Aorta (tissue), 5 donors: ENCODE results near the gene GLIPR1L2. TPM values are rescaled to one million over a fixed set of nuclear protein-coding genes. Genes with fewer than 3 reads are reported as not detected.
"Not testable (repeated sequence)": the region's sequence is repeated elsewhere in the genome, so short reads cannot be mapped to it uniquely, and the experiment has no call there.

Source experiments
- ATAC-seq: fragments of 200-7000 bp; cut with Tn5 transposase; one replicate; pipeline ENCODE4 v1.9.1; 2022; ENCODE audit warnings: moderate library complexity; ENCODE audit not compliant: low FRiP score
- DNase-seq, 2 donors: peaks; one replicate each; pipeline ENCODE4 v3.0.0-alpha.2; 2020
- H3K27ac ChIP-seq, 2 donors: one replicate each; pipeline ENCODE4 v1.5.1; 2013; ENCODE audit warnings: low read length in 2 of 2, mild to moderate bottlenecking in 2 of 2, moderate library complexity in 2 of 2, control low read depth in 1 of 2, inconsistent platforms in 1 of 2, low read depth in 1 of 2
- H3K27me3 ChIP-seq, 2 donors: one replicate each; pipeline ENCODE4 v1.6.1; 2013; ENCODE audit warnings: control low read depth in 1 of 2, low read length in 1 of 2, mild to moderate bottlenecking in 1 of 2, moderate library complexity in 1 of 2; ENCODE audit not compliant: insufficient read depth in 2 of 2, control insufficient read depth in 1 of 2
- H3K36me3 ChIP-seq, 2 donors: one replicate each; pipeline ENCODE4 v1.6.1; 2013; ENCODE audit warnings: control low read depth in 1 of 2, low read length in 1 of 2, mild to moderate bottlenecking in 1 of 2; ENCODE audit not compliant: insufficient read depth in 2 of 2, control insufficient read depth in 1 of 2
- H3K4me1 ChIP-seq, 2 donors: one replicate each; pipeline ENCODE4 v1.6.1; 2013; ENCODE audit warnings: low read length in 2 of 2, control low read depth in 1 of 2, mild to moderate bottlenecking in 1 of 2, moderate library complexity in 1 of 2; ENCODE audit not compliant: insufficient read depth in 2 of 2, control insufficient read depth in 1 of 2
- H3K4me3 ChIP-seq, 2 donors: one replicate each; pipeline ENCODE4 v1.5.1; 2013; ENCODE audit warnings: low read length in 2 of 2, control low read depth in 1 of 2, mild to moderate bottlenecking in 1 of 2
- H3K9me3 ChIP-seq: one replicate; pipeline ENCODE4 v1.6.1; 2013; ENCODE audit warnings: mild to moderate bottlenecking, low read length; ENCODE audit not compliant: control insufficient read depth
- WGBS, 2 donors: extraction: QIAGEN DNeasy Blood & Tissue Kit; methylation state at CpG; one replicate each; pipeline ENCODE4 v1.1.7; 2013; 5-methylcytosine and 5-hydroxymethylcytosine counted together
- intact Hi-C, 2 donors: fragments of 100-400 bp; cut with DNase I; formaldehyde crosslinking; loops; one replicate each; pipeline versions ENCODE4 v1.14.2 to v1.15.0; 2022
- polyA plus RNA-seq, 2 donors: library from polyadenylated mRNA; stranded (reverse); fragments of 200-250 nt; gene quantifications; one replicate each; pipeline ENCODE4 v1.2.3, GENCODE V29; 2013
- total RNA-seq, 2 donors: library from RNA; stranded (reverse); fragmentation: NEBNext Ultra II Directional; extraction: Animal tissue kit (Norgen Biotek cat#: 25700); gene quantifications; one replicate each; pipeline ENCODE4 v1.2.1, GENCODE V29; 2021
- donor health status: healthy with polysubstance abuse.
- donor health status: Bipolar disorder and iron deficiency.
- donor health status: DM: no; HTN: no; CAD: no.
- donor health status: DM: no; HTN: no; CAD: no.
- donor health status: DM: yes; HTN: yes; CAD: no.

Gene GLIPR1L2
- total and polyA plus RNA-seq, 4 donors: 0.67 to 1.9 (median 1.0) TPM

DNA sequence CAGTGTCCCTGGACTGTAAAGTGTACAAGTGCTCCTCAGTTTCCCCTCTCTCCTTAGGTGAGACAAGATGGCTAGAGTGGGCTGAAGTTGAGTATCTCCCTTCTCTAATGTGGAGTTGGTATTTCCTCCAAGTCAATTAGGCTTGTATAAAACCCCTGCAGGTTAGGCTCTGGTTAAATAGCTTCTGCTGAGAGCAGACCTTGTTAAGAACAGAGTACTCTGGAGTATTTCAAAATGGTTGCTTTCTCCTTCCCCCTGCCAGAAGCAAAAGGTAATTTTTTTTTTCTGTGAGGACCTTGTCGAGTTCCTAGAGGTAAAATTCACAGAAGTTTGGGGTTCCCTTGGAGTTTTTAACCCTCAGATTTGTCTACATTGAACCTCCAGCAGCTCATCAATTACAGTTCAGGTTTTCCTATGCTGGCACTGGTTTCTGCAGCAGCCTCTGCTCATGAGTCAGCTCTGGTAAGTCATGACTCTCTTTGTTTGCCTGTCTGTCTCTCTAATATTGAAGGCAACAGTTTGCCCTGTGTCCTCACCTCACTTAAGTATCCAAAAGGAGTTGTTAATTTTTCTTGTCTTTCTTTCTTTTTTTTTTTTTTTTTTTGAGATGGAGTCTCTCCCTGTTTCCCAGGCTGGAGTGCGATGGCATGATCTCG is 61.9 kb downstream of the GLIPR1L2 start:
- Histone ChIP-seq H3K4me3 (no peak overlapping the region), H3K4me1 (no peaks in the 10 kb centered on the region), H3K27me3 (no peaks in the 10 kb centered on the region), H3K36me3 (no peaks in the 10 kb centered on the region), H3K27ac (no peak overlapping the region), H3K9me3 (no peaks in the 10 kb centered on the region)
- ATAC-seq (no peak), DNase-seq (no peak)
- WGBS, 2 donors: 78 to 81% methylated on average over 3 of the region's 3 CpGs
- intact Hi-C loops: no loop called here

DNA sequence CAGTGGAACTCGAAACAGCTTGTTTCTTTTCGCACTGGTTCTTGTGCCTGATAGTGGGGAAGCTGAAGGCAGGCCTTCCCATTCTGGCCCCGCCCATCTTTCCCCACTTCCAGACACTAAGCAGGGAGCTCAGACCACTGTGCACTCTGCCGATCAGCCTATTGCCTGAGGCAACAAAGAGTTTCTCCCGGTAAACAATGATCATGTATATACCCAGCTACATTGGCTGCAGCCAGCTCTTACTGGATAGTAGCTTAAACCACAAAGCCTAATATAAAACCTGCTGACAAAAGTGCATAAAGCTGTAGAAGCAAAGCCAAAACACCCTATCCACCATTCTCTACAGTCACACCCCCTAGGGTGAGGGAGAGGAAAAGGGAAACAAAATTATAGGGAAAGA is 65.0 kb downstream of the GLIPR1L2 start:
- no peaks in the 10 kb centered on the region for H3K4me1 ChIP-seq
- intact Hi-C loops: no loop called here
- no peak overlapping the region for H3K4me3 ChIP-seq
- no peak for ATAC-seq
- H3K9me3 ChIP-seq: no peaks in the 10 kb centered on the region
- H3K36me3 ChIP-seq: no peaks in the 10 kb centered on the region
- DNase-seq: peak in 1 of 2 donors; percentile 50
- 73 to 89% methylated on average over 5 of the region's 5 CpGs for WGBS, 2 donors
- H3K27me3 ChIP-seq: no peaks in the 10 kb centered on the region
- H3K27ac ChIP-seq: no peak overlapping the region

DNA sequence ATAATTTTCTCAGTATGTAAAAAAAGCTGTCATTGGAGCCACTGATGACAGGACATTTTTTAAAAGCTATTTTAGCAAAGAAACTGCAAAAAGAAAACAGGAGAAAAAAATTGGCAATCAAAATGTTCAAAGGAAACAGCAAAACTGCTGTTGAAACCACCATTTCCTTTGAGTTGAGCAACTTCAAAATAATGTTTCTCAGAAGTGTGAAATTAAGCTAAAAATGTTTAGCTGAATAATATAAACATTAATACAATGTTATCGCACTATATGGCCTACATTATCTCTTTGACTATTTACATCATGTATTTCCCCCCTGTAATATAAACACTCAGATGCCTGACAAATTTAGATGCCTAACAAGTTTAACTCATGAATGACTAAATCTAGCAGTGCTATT is 66.3 kb downstream of the GLIPR1L2 start:
- 58 to 59% methylated on average over 1 of the region's 1 CpG for WGBS, 2 donors
- no peak overlapping the region for H3K4me3 ChIP-seq
- DNase-seq (no peak), ATAC-seq (no peak)
- H3K27me3 ChIP-seq: no peaks in the 10 kb centered on the region
- H3K27ac ChIP-seq: no peak overlapping the region
- H3K36me3 ChIP-seq: no peaks in the 10 kb centered on the region
- no peaks in the 10 kb centered on the region for H3K9me3 ChIP-seq
- intact Hi-C loops: no loop called here
- H3K4me1 ChIP-seq: no peaks in the 10 kb centered on the region

DNA sequence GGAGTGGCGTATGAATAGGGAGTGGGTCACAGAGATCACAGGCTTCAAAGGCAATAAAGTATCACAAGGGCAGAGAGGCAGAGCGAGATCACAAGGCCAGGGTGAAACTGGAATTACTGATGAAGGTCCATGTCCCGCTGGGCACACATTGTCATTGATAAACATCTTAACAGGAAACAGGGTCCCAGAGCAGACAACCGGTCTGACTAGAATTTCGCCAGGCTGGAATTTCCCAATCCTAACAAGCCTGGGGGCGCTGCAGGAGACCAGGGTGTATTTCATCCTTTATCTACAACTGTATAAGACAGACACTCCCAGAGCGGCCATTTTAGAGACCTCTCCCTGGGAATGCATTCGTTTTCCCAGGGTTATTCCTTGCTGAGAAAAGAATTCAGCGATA is 67.0 kb downstream of the GLIPR1L2 start:
- WGBS, 2 donors: 81 to 87% methylated on average over 9 of the region's 9 CpGs
- H3K4me3 ChIP-seq, H3K27ac ChIP-seq, H3K36me3 ChIP-seq, H3K27me3 ChIP-seq, DNase-seq, H3K4me1 ChIP-seq, H3K9me3 ChIP-seq, ATAC-seq, intact Hi-C loops: not testable (repeated sequence)

DNA sequence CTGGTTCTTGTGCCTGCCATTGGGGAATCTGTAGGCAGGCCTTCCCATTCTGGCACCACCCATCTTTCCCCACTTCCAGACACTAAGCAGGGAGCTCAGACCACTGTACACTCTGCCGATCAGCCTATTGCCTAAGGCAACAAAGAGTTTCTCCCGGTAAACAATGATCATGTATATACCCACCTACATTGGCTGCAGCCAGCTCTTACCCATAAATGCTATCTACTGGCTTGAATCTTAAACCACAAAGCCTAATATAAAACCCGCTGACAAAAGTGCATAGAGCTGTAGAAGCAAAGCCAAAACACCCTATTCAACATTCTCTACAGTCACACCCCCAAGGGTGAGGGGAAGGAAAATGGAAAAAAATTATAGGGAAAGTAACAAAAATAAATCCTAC is 68.9 kb downstream of the GLIPR1L2 start:
- Histone ChIP-seq H3K27ac (no peak overlapping the region), H3K36me3 (no peaks in the 10 kb centered on the region), H3K4me3 (no peak overlapping the region), H3K27me3 (no peaks in the 10 kb centered on the region), H3K4me1 (no peaks in the 10 kb centered on the region), H3K9me3 (no peaks in the 10 kb centered on the region)
- DNase-seq (no peak), ATAC-seq (no peak)
- intact Hi-C loops: no loop called here
- WGBS, 2 donors: 91 to 93% methylated on average over 3 of the region's 3 CpGs

DNA sequence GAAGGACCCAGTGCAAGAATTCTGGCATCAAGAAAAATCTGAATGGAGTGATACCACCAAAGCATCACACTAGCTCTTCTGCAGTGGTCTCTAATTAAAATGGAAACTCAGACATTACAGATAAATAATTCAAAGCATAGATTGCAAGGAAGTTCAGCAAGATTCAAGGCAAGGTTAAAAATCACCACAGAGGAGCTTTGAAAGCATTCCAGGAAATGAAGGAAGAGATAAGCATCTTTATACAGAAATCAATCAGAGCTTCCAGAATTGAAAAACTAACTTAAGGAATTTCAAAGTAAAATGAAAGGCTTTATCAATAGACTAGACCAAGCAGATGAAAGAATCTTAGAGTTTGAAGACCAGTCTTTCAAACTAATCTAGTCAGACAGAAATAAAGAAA is 69.3 kb downstream of the GLIPR1L2 start:
- H3K4me3 ChIP-seq: no peak overlapping the region
- no peaks in the 10 kb centered on the region for H3K27me3 ChIP-seq
- DNase-seq (no peak), ATAC-seq (no peak)
- H3K9me3 ChIP-seq: no peaks in the 10 kb centered on the region
- H3K36me3 ChIP-seq: no peaks in the 10 kb centered on the region
- intact Hi-C loops: no loop called here
- H3K27ac ChIP-seq: no peak overlapping the region
- H3K4me1 ChIP-seq: no peaks in the 10 kb centered on the region

DNA sequence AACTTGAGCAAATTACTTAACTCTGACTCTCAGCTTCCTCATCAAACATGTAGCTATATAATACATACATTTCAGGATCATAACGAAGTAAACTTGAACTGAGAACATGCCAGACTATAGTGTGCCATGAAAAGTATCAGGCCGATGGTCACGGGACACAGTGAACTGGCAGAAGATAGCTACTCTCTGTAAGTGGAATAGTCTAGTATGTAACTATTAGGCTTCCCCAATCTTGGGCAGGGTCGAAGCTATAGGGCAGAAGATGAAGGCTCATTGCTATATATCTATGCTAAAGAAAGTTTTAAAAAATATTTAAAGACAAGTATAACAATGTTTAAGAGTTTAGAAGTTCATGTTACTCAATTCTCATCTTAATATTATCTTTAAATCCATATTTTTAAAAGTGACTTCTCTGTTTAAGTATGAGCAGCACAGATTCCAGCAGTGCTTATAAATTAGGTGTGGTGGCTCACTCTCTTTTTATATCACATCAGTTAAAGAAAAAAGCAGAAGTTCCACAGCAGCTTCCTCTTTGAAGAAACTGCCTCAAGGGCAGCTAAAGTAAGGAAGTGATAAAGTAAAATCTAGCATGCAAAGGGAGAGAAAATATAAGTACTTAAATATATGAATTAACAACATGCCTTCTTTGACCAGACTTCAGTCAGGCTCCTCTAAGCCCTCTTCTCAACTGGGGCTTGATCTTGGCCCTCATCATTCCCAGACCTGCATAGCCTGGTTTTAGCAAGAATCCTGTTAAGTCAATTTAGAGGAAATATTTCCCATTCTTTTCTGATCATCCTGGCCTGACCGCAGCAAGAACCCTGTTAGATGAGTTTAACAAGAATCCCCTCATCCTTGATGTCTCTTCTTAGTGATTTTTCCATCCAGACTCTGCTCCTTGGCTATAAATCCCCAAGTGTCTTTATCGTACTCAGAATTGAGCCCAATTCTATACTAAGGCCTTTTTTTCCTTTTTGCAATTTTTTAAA is 81.3 kb downstream of the GLIPR1L2 start:
- Histone ChIP-seq H3K9me3 (no peaks in the 10 kb centered on the region), H3K4me1 (no peaks in the 10 kb centered on the region), H3K27me3 (no peaks in the 10 kb centered on the region), H3K4me3 (no peak overlapping the region), H3K36me3 (no peaks in the 10 kb centered on the region), H3K27ac (no peak overlapping the region)
- intact Hi-C loops: no loop called here
- DNase-seq (no peak), ATAC-seq (no peak)
- 89 to 90% methylated on average over 6 of the region's 6 CpGs for WGBS, 2 donors

DNA sequence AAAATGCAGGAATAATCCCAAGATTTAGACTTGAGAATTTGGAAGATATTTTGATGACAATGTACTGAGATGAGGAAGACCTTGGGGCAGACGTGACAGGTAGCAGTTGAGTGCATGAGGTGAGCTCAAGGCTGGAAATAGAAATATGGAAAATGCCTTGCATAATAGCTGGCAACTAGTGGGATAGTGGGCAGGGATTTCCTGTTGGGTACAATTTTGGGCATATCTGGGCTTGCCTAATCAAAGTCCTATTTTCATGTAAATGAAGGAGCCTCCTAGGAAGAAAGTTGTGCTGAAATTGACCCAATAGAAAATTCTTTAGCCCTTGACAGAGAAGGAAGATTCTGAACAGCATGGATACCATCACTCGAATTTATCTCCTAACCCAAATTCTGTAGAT is 83.2 kb downstream of the GLIPR1L2 start:
- no peaks in the 10 kb centered on the region for H3K4me1 ChIP-seq
- no peak overlapping the region for H3K27ac ChIP-seq
- no peaks in the 10 kb centered on the region for H3K27me3 ChIP-seq
- DNase-seq (no peak), ATAC-seq (no peak)
- 71 to 72% methylated on average over 2 of the region's 2 CpGs for WGBS, 2 donors
- H3K9me3 ChIP-seq: no peaks in the 10 kb centered on the region
- H3K36me3 ChIP-seq: no peaks in the 10 kb centered on the region
- intact Hi-C loops: no loop called here
- H3K4me3 ChIP-seq: no peak overlapping the region

DNA sequence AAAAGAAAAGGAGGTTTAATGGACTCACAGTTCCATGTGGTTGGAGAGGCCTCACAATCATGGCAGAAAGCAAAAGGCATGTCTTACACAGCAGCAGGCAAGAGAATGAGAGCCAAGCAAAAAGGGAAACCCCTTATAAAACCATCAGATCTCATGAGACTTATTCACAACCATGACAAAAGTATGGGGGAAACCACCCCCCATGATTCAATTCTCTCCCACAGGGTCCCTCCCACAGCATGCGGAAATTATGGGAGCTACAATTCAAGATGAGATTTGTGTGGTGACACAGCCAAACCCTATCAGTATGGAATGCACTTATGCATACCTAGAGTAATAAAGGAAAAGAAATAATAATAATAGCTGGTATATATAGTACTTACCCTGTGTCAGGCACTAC is 85.2 kb downstream of the GLIPR1L2 start:
- H3K36me3 ChIP-seq: no peaks in the 10 kb centered on the region
- H3K4me1 ChIP-seq: no peaks in the 10 kb centered on the region
- intact Hi-C loops: no loop called here
- ATAC-seq (no peak), DNase-seq (no peak)
- H3K27ac ChIP-seq: no peak overlapping the region
- no peaks in the 10 kb centered on the region for H3K9me3 ChIP-seq
- WGBS, 2 donors: 72 to 92% methylated on average over 1 of the region's 1 CpG
- no peak overlapping the region for H3K4me3 ChIP-seq
- H3K27me3 ChIP-seq: no peaks in the 10 kb centered on the region
